SK-N-SH (cell line): Measurements from ENCODE around the gene DCAF8L2. TPM values are rescaled to one million over a fixed set of nuclear protein-coding genes. Genes with fewer than 3 reads are reported as not detected.

ENCODE experiments used
- CTCF ChIA-PET: fragments of 300-600, 350-600 bp; formaldehyde crosslinking; extraction: SDS; loops from one replicate; lab custom pipeline; 2021; lab: Yijun Ruan, JAX
- POLR2A ChIA-PET: fragments of 350-600 bp; sonication (Branson Sonifier 250); formaldehyde crosslinking; extraction: SDS; loops from one replicate; lab custom pipeline; 2020; ENCODE audit warnings: antibody characterized with exemption, inconsistent platforms; lab: Yijun Ruan, JAX
- DNase-seq: peaks from one replicate; pipeline ENCODE4 v3.0.0; 2012
- H2AFZ ChIP-seq: fragments of 200-600 bp; sonication (generic); 2 replicates; pipeline ENCODE4 v1.8.1; 2016; ENCODE audit warnings: antibody characterized with exemption, mild to moderate bottlenecking, low read depth
- H3F3A ChIP-seq: fragments of 200-600 bp; sonication (generic); replicated peaks from 2 replicates; pipeline ENCODE3; 2016; ENCODE audit warnings: antibody characterized with exemption, mild to moderate bottlenecking; ENCODE audit not compliant: insufficient read depth
- H3K27ac ChIP-seq, 2 experiments: fragments of 200-500 bp in 1 of 2; fragments of 200-600 bp in 1 of 2; sonication (Bioruptor generic) in 1 of 2; sonication (generic), shearing (Covaris generic) in 1 of 2; 2 replicates each; pipeline versions ENCODE4 v1.5.1 to v1.6.1; 2014 to 2016; ENCODE audit warnings: low read depth in 2 of 2, inconsistent platforms in 1 of 2, low read length in 1 of 2, mild to moderate bottlenecking in 1 of 2, mixed read lengths in 1 of 2
- H3K27me3 ChIP-seq: fragments of 200-600 bp; sonication (generic), shearing (Covaris generic); 2 replicates; pipeline ENCODE4 v1.6.1; 2016; ENCODE audit warnings: mixed run types; ENCODE audit not compliant: insufficient read depth
- H3K36me3 ChIP-seq, 2 experiments: fragments of 200-500 bp in 1 of 2; fragments of 200-600 bp in 1 of 2; sonication (Bioruptor generic) in 1 of 2; sonication (generic) in 1 of 2; replicated peaks in 1 of 2; 2 replicates each; pipeline versions ENCODE3 to v1.5.1; 2014 to 2016; ENCODE audit warnings: low read length in 1 of 2, mild to moderate bottlenecking in 1 of 2; ENCODE audit not compliant: insufficient read depth in 2 of 2, control insufficient read depth in 1 of 2
- H3K4me1 ChIP-seq, 2 experiments: fragments of 200-500 bp in 1 of 2; fragments of 200-600 bp in 1 of 2; sonication (Bioruptor generic) in 1 of 2; sonication (generic), shearing (Covaris generic) in 1 of 2; 2 replicates each; pipeline versions ENCODE4 v1.5.1 to v1.6.1; 2014 to 2016; ENCODE audit warnings: low read depth in 1 of 2, low read length in 1 of 2, mixed run types in 1 of 2; ENCODE audit not compliant: insufficient read depth in 2 of 2, control insufficient read depth in 1 of 2
- H3K4me2 ChIP-seq: fragments of 200-600 bp; sonication (generic), shearing (Covaris generic); 2 replicates; pipeline ENCODE4 v1.6.1; 2017; ENCODE audit warnings: mixed run types
- H3K4me3 ChIP-seq, 2 experiments: fragments of 200-500 bp in 1 of 2; fragments of 200-600 bp in 1 of 2; sonication (Bioruptor generic) in 1 of 2; sonication (generic), shearing (Covaris generic) in 1 of 2; 2 replicates each; pipeline versions ENCODE4 v1.5.1 to v1.8.1; 2014 to 2016; ENCODE audit warnings: low read depth in 2 of 2, inconsistent platforms in 1 of 2, low read length in 1 of 2, mild to moderate bottlenecking in 1 of 2, mixed read lengths in 1 of 2, moderate library complexity in 1 of 2
- H3K79me2 ChIP-seq: fragments of 200-600 bp; sonication (generic); 2 replicates; pipeline ENCODE4 v1.8.1; 2017; ENCODE audit warnings: mild to moderate bottlenecking; ENCODE audit not compliant: insufficient read depth
- H3K9ac ChIP-seq: fragments of 200-600 bp; sonication (generic); 2 replicates; pipeline ENCODE4 v1.6.1; 2017; ENCODE audit warnings: mixed run types
- H3K9me2 ChIP-seq: fragments of 200-600 bp; sonication (generic); 2 replicates; pipeline ENCODE4 v1.6.1; 2017; ENCODE audit warnings: mixed run types
- H3K9me3 ChIP-seq: fragments of 200-600 bp; sonication (generic); 2 replicates; pipeline ENCODE4 v1.6.1; 2017; ENCODE audit warnings: mixed run types, mild to moderate bottlenecking, moderate library complexity
- H4K20me1 ChIP-seq: fragments of 200-600 bp; sonication (generic); 2 replicates; pipeline ENCODE4 v1.6.1; 2017; ENCODE audit warnings: mild to moderate bottlenecking, mixed run types; ENCODE audit not compliant: insufficient read depth
- FOSL2 ChIP-seq: IDR thresholded peaks from 2 replicates; pipeline ENCODE4 v1.4.0; 2012; ENCODE audit warnings: low read depth, mild to moderate bottlenecking, moderate library complexity, borderline replicate concordance
- FOXJ3 ChIP-seq: sonication (generic); formaldehyde crosslinking; IDR thresholded peaks from 2 replicates; pipeline ENCODE4 v1.5.1; 2020; ENCODE audit warnings: mild to moderate bottlenecking, missing genetic modification reagents
- GATA2 ChIP-seq: sonication (generic); formaldehyde crosslinking; IDR thresholded peaks from 2 replicates; pipeline ENCODE4 v1.5.0; 2020; ENCODE audit warnings: mild to moderate bottlenecking, missing genetic modification reagents
- JUND ChIP-seq: IDR thresholded peaks from 2 replicates; pipeline ENCODE4 v1.4.0; 2012
- MEF2A ChIP-seq: IDR thresholded peaks from 2 replicates; pipeline ENCODE4 v1.4.0; 2012; ENCODE audit warnings: low read depth, borderline replicate concordance
- MXI1 ChIP-seq: IDR thresholded peaks from 2 replicates; pipeline ENCODE4 v1.6.1; 2012; ENCODE audit warnings: mild to moderate bottlenecking, low read depth, low read length, improper control_type of control experiment
- NFIC ChIP-seq: IDR thresholded peaks from 2 replicates; pipeline ENCODE4 v1.4.0; 2012; ENCODE audit warnings: borderline replicate concordance
- NRF1 ChIP-seq: IDR thresholded peaks from 2 replicates; pipeline ENCODE4 v1.6.1; 2012; ENCODE audit warnings: low read depth, mild to moderate bottlenecking, low read length
- RFX5 ChIP-seq: IDR thresholded peaks from 2 replicates; pipeline ENCODE4 v1.6.1; 2012; ENCODE audit warnings: mild to moderate bottlenecking, improper control_type of control experiment, low read length
- TCF12 ChIP-seq: IDR thresholded peaks from 2 replicates; pipeline ENCODE4 v1.4.0; 2012
- USF2 ChIP-seq: fragments of 150-350 bp; IDR thresholded peaks from 2 replicates; pipeline ENCODE4 v1.6.1; 2017; ENCODE audit warnings: antibody characterized with exemption, low read length, low read depth, borderline replicate concordance
- ZBTB33 ChIP-seq: IDR thresholded peaks from 2 replicates; pipeline ENCODE4 v1.4.0; 2012; ENCODE audit warnings: low read depth, borderline replicate concordance
- WGBS: methylation state at CpG from one replicate; pipeline ENCODE4 v1.1.6; 2017; ENCODE audit warnings: low lambda C conversion rate; 5-methylcytosine and 5-hydroxymethylcytosine counted together
- polyA plus RNA-seq, 3 experiments: library from polyadenylated mRNA; depleted of rRNA; stranded (reverse); fragments of >200 nt; gene quantifications; 2 replicates each; pipeline ENCODE4 v1.2.3, GENCODE V29; 2012
- TF ChIP-seq, protein P1 (sequence below): fragments of 200-600 bp; sonication (generic); IDR thresholded peaks from 2 replicates; pipeline ENCODE4 v1.6.1; 2017; ENCODE audit warnings: antibody characterized with exemption, mild to moderate bottlenecking, moderate library complexity
- TF ChIP-seq, protein P2 (sequence below): fragments of 150-350 bp; IDR thresholded peaks from 2 replicates; pipeline ENCODE4 v1.6.1; 2016; ENCODE audit warnings: mild to moderate bottlenecking, low read depth, low read length

The DCAF8L2 gene
- polyA plus RNA-seq, 1 of the 3 experiments (the other 2 are of a cell fraction): 0.33 TPM

- Histone ChIP-seq H3K4me2 (no peak overlapping the region), H3K9ac (no peak overlapping the region), H3K79me2 (no peaks in the 10 kb centered on the region), H2AFZ (no peak overlapping the region), H3K36me3 (no peaks in the 10 kb centered on the region), H3F3A (no peaks in the 10 kb centered on the region), H3K9me2 (no peaks in the 10 kb centered on the region), H3K4me3 (no peak overlapping the region), H3K27me3 (no peaks in the 10 kb centered on the region), H3K9me3 (no peaks in the 10 kb centered on the region), H4K20me1 (no peaks in the 10 kb centered on the region), H3K4me1 (no peaks in the 10 kb centered on the region), H3K27ac (no peak overlapping the region)
- CTCF ChIA-PET: no interaction called here
- no peak for DNase-seq
- POLR2A ChIA-PET: no interaction called here
- 0% methylated on average over 1 of the region's 1 CpG for WGBS
- TF ChIP-seq JUND: no peak
- no peak for TF ChIP-seq RFX5
- no peak for TF ChIP-seq TCF12
- TF ChIP-seq MXI1: no peak
- TF ChIP-seq MEF2A: no peak
- no peak for TF ChIP-seq FOXJ3 (CRISPR knock-in tag)
- TF ChIP-seq, protein P1, sequence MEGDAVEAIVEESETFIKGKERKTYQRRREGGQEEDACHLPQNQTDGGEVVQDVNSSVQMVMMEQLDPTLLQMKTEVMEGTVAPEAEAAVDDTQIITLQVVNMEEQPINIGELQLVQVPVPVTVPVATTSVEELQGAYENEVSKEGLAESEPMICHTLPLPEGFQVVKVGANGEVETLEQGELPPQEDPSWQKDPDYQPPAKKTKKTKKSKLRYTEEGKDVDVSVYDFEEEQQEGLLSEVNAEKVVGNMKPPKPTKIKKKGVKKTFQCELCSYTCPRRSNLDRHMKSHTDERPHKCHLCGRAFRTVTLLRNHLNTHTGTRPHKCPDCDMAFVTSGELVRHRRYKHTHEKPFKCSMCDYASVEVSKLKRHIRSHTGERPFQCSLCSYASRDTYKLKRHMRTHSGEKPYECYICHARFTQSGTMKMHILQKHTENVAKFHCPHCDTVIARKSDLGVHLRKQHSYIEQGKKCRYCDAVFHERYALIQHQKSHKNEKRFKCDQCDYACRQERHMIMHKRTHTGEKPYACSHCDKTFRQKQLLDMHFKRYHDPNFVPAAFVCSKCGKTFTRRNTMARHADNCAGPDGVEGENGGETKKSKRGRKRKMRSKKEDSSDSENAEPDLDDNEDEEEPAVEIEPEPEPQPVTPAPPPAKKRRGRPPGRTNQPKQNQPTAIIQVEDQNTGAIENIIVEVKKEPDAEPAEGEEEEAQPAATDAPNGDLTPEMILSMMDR: no peak
- TF ChIP-seq NFIC: no peak
- no peak for TF ChIP-seq FOSL2
- TF ChIP-seq, protein P2, sequence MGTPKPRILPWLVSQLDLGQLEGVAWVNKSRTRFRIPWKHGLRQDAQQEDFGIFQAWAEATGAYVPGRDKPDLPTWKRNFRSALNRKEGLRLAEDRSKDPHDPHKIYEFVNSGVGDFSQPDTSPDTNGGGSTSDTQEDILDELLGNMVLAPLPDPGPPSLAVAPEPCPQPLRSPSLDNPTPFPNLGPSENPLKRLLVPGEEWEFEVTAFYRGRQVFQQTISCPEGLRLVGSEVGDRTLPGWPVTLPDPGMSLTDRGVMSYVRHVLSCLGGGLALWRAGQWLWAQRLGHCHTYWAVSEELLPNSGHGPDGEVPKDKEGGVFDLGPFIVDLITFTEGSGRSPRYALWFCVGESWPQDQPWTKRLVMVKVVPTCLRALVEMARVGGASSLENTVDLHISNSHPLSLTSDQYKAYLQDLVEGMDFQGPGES: no peak
- TF ChIP-seq GATA2: no peak
- TF ChIP-seq USF2: no peak
- no peak for TF ChIP-seq NRF1
- no peak for TF ChIP-seq ZBTB33
Measured at GRCh38 chrX:27656581-27656980, 66.4 kb downstream of the DCAF8L2 start.
